GM12878 (cell line): ENCODE results near the gene ERCC4. TPM values are rescaled to one million over a fixed set of nuclear protein-coding genes. Genes with fewer than 3 reads are reported as not detected.

ENCODE experiments used
- ATAC-seq: fragments of 200-7000 bp; cut with Tn5 transposase; 3 replicates; pipeline ENCODE4 v1.9.1; 2020; ENCODE audit warnings: mild to moderate bottlenecking, moderate library complexity
- BruUV-seq: library from RNA; stranded (reverse); fragments of 400-500 nt; replicated peaks from 2 replicates; lab custom pipeline; 2021; lab: Mats Ljungman, UMichigan
- CTCF ChIA-PET: fragments of 300-600 bp; sonication (Branson Sonifier 250); formaldehyde crosslinking; extraction: SDS; loops from one replicate; lab custom pipeline; 2021; ENCODE audit warnings: inconsistent platforms; lab: Yijun Ruan, JAX
- POLR2A ChIA-PET: fragments of 350-600 bp; formaldehyde crosslinking; extraction: SDS; loops from one replicate; lab custom pipeline; 2021; ENCODE audit warnings: inconsistent platforms; lab: Charles Lee
- RAD21 ChIA-PET: fragments of 300-600 bp; sonication (Branson Sonifier 250); formaldehyde crosslinking; loops from one replicate; lab custom pipeline; 2023; ENCODE audit warnings: antibody characterized with exemption; ENCODE audit not compliant: unreplicated experiment; lab: Charles Lee
- SMC1A ChIA-PET: fragments of 300-600 bp; sonication (Branson Sonifier 250); formaldehyde crosslinking; loops from one replicate; lab custom pipeline; 2023; ENCODE audit not compliant: unreplicated experiment, uncharacterized antibody; lab: Charles Lee
- DNase-seq: peaks from one replicate; pipeline ENCODE4 v3.0.0-alpha.2; 2011; ENCODE audit warnings: low read depth, low spot score
- FAIRE-seq: peaks from 3 replicates; lab custom pipeline; 2011; peaks lifted over from hg19 to GRCh38; lab: Jason Lieb, UNC
- H2AFZ ChIP-seq: 2 replicates; pipeline ENCODE4 v1.6.0; 2011; ENCODE audit warnings: low read depth, low read length, control low read depth; ENCODE audit not compliant: control insufficient read depth
- H3K27ac ChIP-seq: 2 replicates; pipeline ENCODE4 v1.5.1; 2011; ENCODE audit warnings: control low read depth; ENCODE audit not compliant: control insufficient read depth, insufficient read depth
- H3K27me3 ChIP-seq, 2 experiments: replicated peaks in 1 of 2; 2 replicates each; pipeline versions ENCODE4 v1.6.0 to v1.6.1; 2011; ENCODE audit warnings: low read length in 1 of 2; ENCODE audit not compliant: control insufficient read depth in 2 of 2, insufficient read depth in 2 of 2
- H3K36me3 ChIP-seq, 2 experiments: 2 replicates each; pipeline ENCODE4 v1.5.1; 2011; ENCODE audit warnings: low read length in 1 of 2; ENCODE audit not compliant: control insufficient read depth in 2 of 2, insufficient read depth in 2 of 2
- H3K4me1 ChIP-seq: 2 replicates; pipeline ENCODE4 v1.6.1; 2011; ENCODE audit warnings: mild to moderate bottlenecking, low read length, moderate library complexity, mixed read lengths; ENCODE audit not compliant: control insufficient read depth, insufficient read depth
- H3K4me2 ChIP-seq: 2 replicates; pipeline ENCODE4 v1.6.0; 2011; ENCODE audit warnings: control low read depth; ENCODE audit not compliant: control insufficient read depth, insufficient read depth
- H3K4me3 ChIP-seq: fragments of 200-600 bp; sonication (generic); 2 replicates; pipeline ENCODE4 v1.5.1; 2016
- H3K79me2 ChIP-seq: 2 replicates; pipeline ENCODE4 v1.6.0; 2011; ENCODE audit warnings: low read length; ENCODE audit not compliant: control insufficient read depth, insufficient read depth
- H3K9ac ChIP-seq: 2 replicates; pipeline ENCODE4 v1.8.0; 2011; ENCODE audit warnings: low read length, control low read depth, mixed read lengths; ENCODE audit not compliant: control insufficient read depth, insufficient read depth
- H3K9me3 ChIP-seq: replicated peaks from 3 replicates; pipeline ENCODE4 v1.5.1; 2011; ENCODE audit warnings: mild to moderate bottlenecking, low read length; ENCODE audit not compliant: control insufficient read depth, insufficient read depth
- H4K20me1 ChIP-seq: 2 replicates; pipeline ENCODE4 v1.6.0; 2011; ENCODE audit not compliant: control insufficient read depth, insufficient read depth
- BMI1 ChIP-seq: fragments of 450-650 bp; IDR thresholded peaks from 2 replicates; pipeline ENCODE4 v1.6.1; 2016; ENCODE audit warnings: mild to moderate bottlenecking, moderate library complexity, borderline replicate concordance
- DPF2 ChIP-seq: fragments of 450-650 bp; IDR thresholded peaks from 2 replicates; pipeline ENCODE4 v1.6.1; 2017; ENCODE audit warnings: mild to moderate bottlenecking
- ESRRA ChIP-seq: IDR thresholded peaks from 2 replicates; pipeline ENCODE4 v1.6.1; 2012; ENCODE audit warnings: mild to moderate bottlenecking, low read length, improper control_type of control experiment
- HDGF ChIP-seq: fragments of 450-650 bp; IDR thresholded peaks from 2 replicates; pipeline ENCODE4 v1.6.1; 2016; ENCODE audit warnings: antibody characterized with exemption
- MTA2 ChIP-seq: fragments of 450-650 bp; IDR thresholded peaks from 2 replicates; pipeline ENCODE4 v1.6.1; 2016; ENCODE audit warnings: low read depth, mild to moderate bottlenecking, moderate library complexity
- NFIC ChIP-seq: IDR thresholded peaks from 2 replicates; pipeline ENCODE4 v1.6.1; 2012; ENCODE audit warnings: low read depth, mild to moderate bottlenecking, inconsistent platforms, low read length, moderate library complexity
- NR2C1 ChIP-seq: fragments of 450-650 bp; IDR thresholded peaks from 2 replicates; pipeline ENCODE4 v1.6.1; 2017; ENCODE audit warnings: antibody characterized with exemption, mild to moderate bottlenecking, moderate library complexity
- NRF1 ChIP-seq: conservative IDR thresholded peaks from 2 replicates; pipeline ENCODE4 v1.6.1; 2011; ENCODE audit warnings: mild to moderate bottlenecking, low read depth, low read length, improper control_type of control experiment
- POLR2AphosphoS2 ChIP-seq: IDR thresholded peaks from 2 replicates; pipeline ENCODE4 v1.6.1; 2011; ENCODE audit warnings: low read depth, mild to moderate bottlenecking, low read length, improper control_type of control experiment, moderate library complexity
- POLR2AphosphoS5 ChIP-seq: IDR thresholded peaks from 2 replicates; pipeline ENCODE4 v1.6.1; 2011; ENCODE audit warnings: mild to moderate bottlenecking, low read length, inconsistent platforms
- RUNX3 ChIP-seq: IDR thresholded peaks from 2 replicates; pipeline ENCODE4 v1.6.1; 2012; ENCODE audit warnings: low read length, inconsistent platforms
- SIX5 ChIP-seq: IDR thresholded peaks from 2 replicates; pipeline ENCODE4 v1.6.1; 2011; ENCODE audit warnings: mild to moderate bottlenecking, low read depth, low read length, moderate library complexity; ENCODE audit not compliant: severe bottlenecking
- SPI1 ChIP-seq: IDR thresholded peaks from 2 replicates; pipeline ENCODE4 v1.6.1; 2011; ENCODE audit warnings: low read depth, mild to moderate bottlenecking, low read length, moderate library complexity, borderline replicate concordance; ENCODE audit not compliant: insufficient read depth
- SREBF1 ChIP-seq: IDR thresholded peaks from 2 replicates; pipeline ENCODE4 v1.6.1; 2012; ENCODE audit warnings: mild to moderate bottlenecking, low read length
- ZNF274 ChIP-seq: IDR thresholded peaks from one replicate; pipeline ENCODE4 v1.8.0; 2011; ENCODE audit not compliant: insufficient read length, insufficient read depth
- WGBS: methylation state at CpG from one replicate; pipeline ENCODE4 v1.1.6; 2016; ENCODE audit warnings: low lambda C conversion rate; ENCODE audit not compliant: insufficient replicate concordance, insufficient coverage; ENCODE audit errors: missing lambda C conversion rate; 5-methylcytosine and 5-hydroxymethylcytosine counted together
- in situ Hi-C: fragments of 300-500 bp; cut with MboI; formaldehyde crosslinking; loops from 9 replicates; pipeline ENCODE4 v1.14.3; 2018; ENCODE audit warnings: mixed read lengths
- intact Hi-C: fragments of 100-400 bp; cut with micrococcal nuclease; formaldehyde crosslinking; loops from one replicate; pipeline ENCODE4 v1.14.2; 2022; ENCODE audit not compliant: unreplicated experiment
- polyA plus RNA-seq, 11 experiments: library from polyadenylated mRNA; depleted of rRNA in 4 of 11; unstranded in 6 of 11; stranded (reverse) in 5 of 11; fragments of >200 nt; fragmentation: Nextera tagmentation in 4 of 11; fragmentation: Illumina TruSeq in 1 of 11; extraction: Ambion mirVana in 4 of 11; extraction: Trizol in 1 of 11; gene quantifications; 1 replicate in 1 of 11; 2 replicates in 10 of 11; pipeline versions ENCODE4 v1.2.1 to v1.2.3, GENCODE V29; 2011 to 2016; ENCODE audit warnings: inconsistent platforms in 2 of 11, missing spikeins in 2 of 11, low read depth in 1 of 11
- total RNA-seq, 4 experiments: library from RNA; depleted of rRNA in 3 of 4; stranded (reverse); fragments of >200 nt in 3 of 4; fragmentation: Illumina TruSeq in 1 of 4; extraction: Trizol in 1 of 4; gene quantifications; 2 replicates each; pipeline versions ENCODE4 v1.2.1 to v1.2.3, GENCODE V29; 2013 to 2021
- TF ChIP-seq, protein P1 (sequence below): fragments of 450-650 bp; IDR thresholded peaks from 2 replicates; pipeline ENCODE4 v1.6.1; 2017; ENCODE audit warnings: borderline replicate concordance
- TF ChIP-seq, protein P2 (sequence below): IDR thresholded peaks from 2 replicates; pipeline ENCODE4 v1.6.1; 2012; ENCODE audit warnings: low read depth, low read length, improper control_type of control experiment

Gene ERCC4
- total and polyA plus RNA-seq, 10 of the 15 experiments (the other 5 are each of a cell fraction or from before 2014, with no cell fraction given), result 4.7 to 24.6 (median 8.9) TPM

DNA sequence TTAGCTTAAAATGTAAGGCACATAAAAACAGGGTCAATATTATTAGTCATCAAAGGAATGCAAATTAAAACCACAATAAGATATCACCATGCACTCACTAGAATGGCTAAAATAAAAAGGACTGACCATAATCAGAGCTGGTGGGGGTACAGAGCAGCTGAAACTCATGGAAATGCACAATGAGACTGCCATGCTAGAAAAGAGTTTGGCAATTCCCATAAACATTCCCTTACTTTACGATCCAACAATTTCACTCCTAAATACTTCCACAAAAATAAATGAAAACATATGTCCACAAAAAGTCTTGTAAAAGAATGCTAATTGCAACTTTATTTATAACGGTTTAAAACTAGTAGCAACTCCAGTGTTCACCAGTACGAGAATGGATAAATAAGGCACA, 36.1 kb upstream of the ERCC4 start:
- ATAC-seq (no peak), DNase-seq (no peak), FAIRE-seq (no peak)
- Histone ChIP-seq H3K9ac (no peak overlapping the region), H3K36me3 (no peaks in the 10 kb centered on the region), H3K4me1 (no peaks in the 10 kb centered on the region), H3K79me2 (no peaks in the 10 kb centered on the region), H3K9me3 (no peaks in the 10 kb centered on the region; the same call in 2 of the 3 replicates), H4K20me1 (no peaks in the 10 kb centered on the region), H3K4me3 (no peak overlapping the region), H3K27ac (no peak overlapping the region), H2AFZ (no peak overlapping the region), H3K4me2 (no peak overlapping the region), H3K27me3 (no peaks in the 10 kb centered on the region; a peak in 1 of 4 replicates)
- BruUV-seq, result no TSS peak
- ChIA-PET POLR2A (no interaction called here), RAD21 (no interaction called here), CTCF (interaction anchor here (0.6 to 1.3 kb wide), 2 partner anchors 18 to 404 kb away, joined by 3 to 6 read pairs; no protein-coding TSS in a partner anchor), SMC1A (interaction anchor here (1.7 kb wide), 1 partner anchor 10 kb away, joined by 3 read pairs; no protein-coding TSS in a partner anchor)
- no peak for TF ChIP-seq MTA2
- in situ Hi-C loops, result no loop called here
- intact Hi-C loops, result no loop called here
- 48% methylated on average over 3 of the region's 3 CpGs for WGBS

DNA sequence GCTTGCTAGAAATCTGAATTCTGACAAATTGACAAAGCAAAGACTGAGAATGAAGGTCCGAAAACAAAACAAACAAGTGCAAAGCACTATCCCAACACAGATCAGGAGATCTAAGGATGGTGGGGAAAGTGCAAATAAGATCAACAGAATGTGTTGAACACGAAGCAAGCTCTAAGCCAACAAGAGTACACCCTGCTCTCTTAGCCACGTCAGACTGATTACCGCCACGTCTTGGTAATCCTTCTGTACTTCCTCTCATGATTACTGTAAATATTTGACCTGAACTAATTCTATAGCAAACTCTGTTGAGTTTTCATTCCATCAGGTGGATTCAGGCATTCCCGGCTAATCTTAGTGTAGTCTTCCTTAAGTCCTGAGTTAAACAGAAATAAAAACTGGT, 34.3 kb upstream of the ERCC4 start:
- intact Hi-C loops (no loop called here), in situ Hi-C loops (no loop called here)
- 40% methylated on average over 6 of the region's 6 CpGs for WGBS
- ChIA-PET POLR2A (interaction anchor here (0.6 kb wide), 1 partner anchor 99 kb away, joined by 3 read pairs; no protein-coding TSS in a partner anchor), RAD21 (no interaction called here), CTCF (interaction anchor here (0.9 kb wide), 1 partner anchor 14 kb away, joined by 3 read pairs; no protein-coding TSS in a partner anchor), SMC1A (interaction anchor here (0.6 to 1.3 kb wide), 2 partner anchors 10 to 11 kb away, joined by 3 to 5 read pairs; no protein-coding TSS in a partner anchor)
- no peak overlapping the region for H3K9ac ChIP-seq
- H3K79me2 ChIP-seq, result no peaks in the 10 kb centered on the region
- no peak overlapping the region for H3K27ac ChIP-seq
- H3K36me3 ChIP-seq, result no peaks in the 10 kb centered on the region
- no peak for ATAC-seq
- H2AFZ ChIP-seq, result no peak overlapping the region
- no TSS peak for BruUV-seq
- no peaks in the 10 kb centered on the region for H3K4me1 ChIP-seq
- DNase-seq, result no peak
- H3K4me2 ChIP-seq, result no peak overlapping the region
- H3K27me3 ChIP-seq, result no peaks in the 10 kb centered on the region; a peak in 1 of 4 replicates
- no peak for FAIRE-seq
- H3K4me3 ChIP-seq, result no peak overlapping the region
- no peaks in the 10 kb centered on the region for H4K20me1 ChIP-seq
- no peaks in the 10 kb centered on the region; the same call in 2 of the 3 replicates for H3K9me3 ChIP-seq
- TF ChIP-seq SREBF1, result no peak
- TF ChIP-seq BMI1, result no peak
- no peak for TF ChIP-seq SIX5
- TF ChIP-seq RUNX3, result no peak
- TF ChIP-seq SPI1, result no peak
- TF ChIP-seq POLR2AphosphoS2, result no peak
- no peak for TF ChIP-seq ESRRA
- TF ChIP-seq DPF2, result no peak
- no peak for TF ChIP-seq NRF1
- no peak for TF ChIP-seq ZNF274
- TF ChIP-seq, protein P1, sequence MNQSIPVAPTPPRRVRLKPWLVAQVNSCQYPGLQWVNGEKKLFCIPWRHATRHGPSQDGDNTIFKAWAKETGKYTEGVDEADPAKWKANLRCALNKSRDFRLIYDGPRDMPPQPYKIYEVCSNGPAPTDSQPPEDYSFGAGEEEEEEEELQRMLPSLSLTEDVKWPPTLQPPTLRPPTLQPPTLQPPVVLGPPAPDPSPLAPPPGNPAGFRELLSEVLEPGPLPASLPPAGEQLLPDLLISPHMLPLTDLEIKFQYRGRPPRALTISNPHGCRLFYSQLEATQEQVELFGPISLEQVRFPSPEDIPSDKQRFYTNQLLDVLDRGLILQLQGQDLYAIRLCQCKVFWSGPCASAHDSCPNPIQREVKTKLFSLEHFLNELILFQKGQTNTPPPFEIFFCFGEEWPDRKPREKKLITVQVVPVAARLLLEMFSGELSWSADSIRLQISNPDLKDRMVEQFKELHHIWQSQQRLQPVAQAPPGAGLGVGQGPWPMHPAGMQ, result no peak
- no peak for TF ChIP-seq NR2C1
- TF ChIP-seq NFIC, result no peak
- TF ChIP-seq, protein P2, sequence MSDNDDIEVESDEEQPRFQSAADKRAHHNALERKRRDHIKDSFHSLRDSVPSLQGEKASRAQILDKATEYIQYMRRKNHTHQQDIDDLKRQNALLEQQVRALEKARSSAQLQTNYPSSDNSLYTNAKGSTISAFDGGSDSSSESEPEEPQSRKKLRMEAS, result no peak
- TF ChIP-seq HDGF, result no peak
- TF ChIP-seq POLR2AphosphoS5, result no peak
